Raji (cell line): ENCODE results near the gene PPP1R27.

Experiments used
- POLR2A ChIP-seq: IDR thresholded peaks from 2 replicates; pipeline ENCODE4 v1.6.1; 2011; ENCODE audit warnings: low read depth, low read length, control low read depth; ENCODE audit not compliant: insufficient read depth

Gene PPP1R27

DNA sequence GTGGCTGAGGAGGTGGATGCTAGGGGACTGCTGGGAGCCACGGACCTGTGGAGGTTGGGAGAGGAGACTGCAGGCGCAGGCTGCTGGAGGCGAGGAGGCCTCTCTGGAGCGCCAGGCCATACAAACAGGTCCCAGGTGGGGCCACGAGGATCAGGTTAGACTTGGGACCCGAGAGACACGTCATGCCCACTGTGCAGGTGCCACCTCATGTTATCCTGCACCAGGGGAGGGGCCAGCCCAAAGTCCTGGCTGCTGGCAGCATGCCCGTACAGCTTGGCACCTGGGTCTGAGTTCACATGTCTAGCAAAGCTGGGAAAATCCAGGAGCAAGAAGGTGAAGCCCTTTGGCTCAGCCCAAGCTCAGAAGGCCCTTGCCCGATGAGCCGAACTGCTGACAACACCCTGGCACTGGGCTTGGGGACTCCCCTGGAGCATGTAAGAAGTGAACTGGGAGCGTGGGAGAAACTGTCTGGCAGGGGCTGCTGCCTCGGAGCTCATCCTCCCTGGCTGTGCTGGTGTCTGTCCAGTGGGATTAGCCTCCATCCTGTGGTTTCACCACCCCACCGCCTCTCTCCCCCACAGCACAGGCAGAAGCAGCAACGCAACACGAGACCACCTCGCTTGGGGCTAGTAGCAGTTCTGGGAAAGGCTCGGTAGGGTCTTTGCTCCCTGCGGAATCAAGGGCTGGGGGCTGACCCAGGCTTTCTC is 31.0 kb upstream of the PPP1R27 start:
- TF ChIP-seq POLR2A, result no peak

- no peak for TF ChIP-seq POLR2A
Measured at GRCh38 chr17:81865358-81865732, 30.5 kb upstream of the PPP1R27 start.

DNA sequence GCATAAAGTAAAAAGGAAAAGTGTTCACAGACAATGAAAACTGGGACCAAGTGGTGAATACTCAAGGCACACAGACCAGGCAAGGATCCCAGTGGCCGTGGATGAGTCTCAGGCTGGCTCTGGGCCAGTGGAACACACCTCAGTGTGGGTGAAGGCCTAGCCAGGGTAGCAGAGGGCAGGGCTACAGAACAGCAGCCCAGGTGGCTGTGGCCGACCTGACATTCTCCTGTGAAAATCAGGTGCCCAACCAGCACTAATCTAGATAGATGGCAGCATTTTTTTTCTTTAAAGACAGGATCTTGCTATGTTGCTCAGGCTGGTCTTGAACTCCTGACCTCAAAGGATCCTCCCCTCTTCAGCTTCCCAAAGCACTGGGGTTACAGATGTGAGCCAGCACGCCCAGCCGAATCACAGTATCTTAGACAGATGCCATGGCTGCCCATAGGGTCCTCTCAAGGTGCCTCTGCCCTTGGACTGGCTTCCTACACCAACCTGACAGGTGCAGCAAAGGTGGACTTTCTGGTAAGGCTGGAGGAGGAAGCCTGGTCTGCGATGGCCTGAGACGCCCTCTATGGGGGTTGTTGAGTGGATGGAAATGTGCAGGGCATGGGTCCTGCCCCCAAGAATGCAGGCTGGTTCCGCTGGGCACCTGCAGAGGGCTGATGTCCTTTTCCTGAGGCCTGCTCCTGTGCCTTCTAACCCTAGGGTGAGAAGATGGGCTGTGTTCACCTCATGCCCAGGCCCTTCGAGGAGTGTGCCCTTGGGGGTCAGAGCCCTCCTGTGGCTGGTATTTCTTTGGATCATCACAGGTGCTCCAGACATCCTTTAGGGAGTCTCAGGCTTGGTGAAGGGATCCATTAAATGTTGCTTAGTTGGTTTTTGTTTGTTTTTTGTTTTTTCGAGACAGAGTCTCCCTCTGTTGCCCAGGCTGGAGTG is 29.3 kb upstream of the PPP1R27 start:
- peak; percentile 26; the same call in 1 of the 2 replicates for TF ChIP-seq POLR2A

GRCh38 chr17:81863123-81863675 is 28.3 kb upstream of the PPP1R27 start:
- TF ChIP-seq POLR2A, result no peak

- peak; percentile 94 for TF ChIP-seq POLR2A
Measured at GRCh38 chr17:81860756-81861568, 26.1 kb upstream of the PPP1R27 start.

GRCh38 chr17:81859906-81860755 is 25.3 kb upstream of the PPP1R27 start, which contains the start of gene P4HB:
TSS of gene P4HB (minus strand) at chr17:81860535. CDS start at chr17:81860471, 64 bp downstream.
- peak; percentile 90 for TF ChIP-seq POLR2A

DNA sequence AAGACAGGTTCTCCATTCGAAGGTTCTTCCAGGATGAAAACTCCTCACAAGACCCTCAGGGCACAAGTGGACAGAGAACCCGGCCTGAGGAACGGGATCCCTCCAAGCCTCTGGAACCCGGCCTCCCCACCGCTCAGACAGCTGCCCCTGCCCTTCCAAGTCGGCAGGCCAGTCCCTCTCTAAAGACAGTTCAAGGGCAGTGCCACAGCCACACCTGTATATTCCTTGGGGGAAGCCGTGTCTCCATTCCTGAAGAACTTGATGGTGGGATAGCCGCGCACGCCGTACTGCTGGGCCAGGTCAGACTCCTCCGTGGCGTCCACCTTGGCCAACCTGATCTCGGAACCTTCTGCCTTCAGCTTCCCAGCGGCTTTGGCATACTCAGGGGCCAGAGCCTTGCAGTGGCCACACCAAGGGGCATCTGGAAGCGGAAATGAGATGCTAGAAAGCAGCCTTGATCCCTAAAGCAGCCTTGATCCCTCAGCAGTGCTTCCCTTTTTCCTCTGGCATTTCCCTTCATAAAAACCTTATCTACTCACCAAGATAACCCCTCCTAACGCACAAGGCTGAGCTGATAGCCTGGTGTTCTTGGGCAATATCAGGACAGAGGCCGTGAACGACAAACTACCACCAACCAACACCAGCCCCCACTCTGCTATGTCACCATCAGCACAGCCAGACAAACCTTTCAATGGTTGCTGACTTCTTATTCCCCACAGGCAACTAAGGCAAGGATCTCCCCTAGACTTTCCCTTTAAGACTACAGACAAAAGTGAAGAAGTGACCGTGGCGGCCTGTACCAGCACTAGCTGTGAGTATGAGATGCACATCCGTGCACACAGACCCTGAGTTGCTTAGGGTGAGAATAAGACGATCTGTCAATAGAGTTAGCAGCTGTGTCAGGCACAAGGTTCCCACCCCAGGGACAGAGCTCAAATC is 24.4 kb upstream of the PPP1R27 start:
- no peak for TF ChIP-seq POLR2A

GRCh38 chr17:81858170-81858966 is 23.5 kb upstream of the PPP1R27 start:
- no peak for TF ChIP-seq POLR2A

GRCh38 chr17:81854974-81855774 is 20.3 kb upstream of the PPP1R27 start:
- TF ChIP-seq POLR2A, result no peak

- TF ChIP-seq POLR2A, result no peak
Measured at GRCh38 chr17:81852237-81852636, 17.4 kb upstream of the PPP1R27 start.

- no peak for TF ChIP-seq POLR2A
Measured at GRCh38 chr17:81851423-81851822, 16.6 kb upstream of the PPP1R27 start.
